GM18505 (cell line): ENCODE results near the gene CTNNA1.
"Not testable (repeated sequence)": the region's sequence is repeated elsewhere in the genome, so short reads cannot be mapped to it uniquely, and the experiment has no call there.

ENCODE experiments used
- ATAC-seq: cut with Tn5 transposase; IDR thresholded peaks from one replicate; pipeline ENCODE4 v1.9.1; 2021; ENCODE audit not compliant: unreplicated experiment
- POLR2A ChIP-seq: IDR thresholded peaks from 4 replicates; pipeline ENCODE4 v1.6.1; 2011; ENCODE audit warnings: borderline replicate concordance; ENCODE audit not compliant: insufficient read depth, insufficient read length; ENCODE audit errors: extremely low read depth

The CTNNA1 gene

DNA sequence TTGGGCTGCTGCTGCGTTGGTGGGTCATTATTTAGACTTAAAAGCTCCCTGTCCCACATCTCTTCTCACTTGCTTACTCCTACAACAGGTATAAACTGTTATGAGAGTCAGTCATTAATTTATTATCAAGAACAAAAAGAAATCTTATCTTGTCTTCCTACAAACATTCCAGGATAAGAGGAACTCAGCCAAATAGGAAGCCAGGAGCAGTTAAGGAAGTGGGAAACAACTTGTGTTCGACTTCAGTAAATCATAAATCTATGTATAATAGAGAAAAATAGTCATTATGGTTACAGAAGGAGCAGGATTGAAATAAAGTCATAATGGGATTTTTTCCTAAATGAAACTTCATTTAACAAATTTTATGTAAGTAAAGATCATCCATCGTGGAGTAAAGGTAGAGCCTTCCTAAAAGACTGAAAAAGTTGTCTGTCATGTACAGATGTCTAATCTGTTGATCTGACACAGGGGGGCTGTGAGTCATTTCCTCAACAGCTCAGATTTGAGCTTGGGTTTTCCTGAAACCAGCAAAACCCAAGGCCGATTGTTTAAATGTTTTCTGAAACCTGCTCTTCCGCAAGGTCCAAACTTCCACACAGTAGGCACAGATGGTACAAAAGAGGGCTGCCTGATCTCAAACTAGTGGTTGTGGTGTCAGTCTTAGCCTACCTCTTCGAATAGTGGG lies 147.2 kb downstream of the CTNNA1 start:
- no peak for TF ChIP-seq POLR2A
- no peak for ATAC-seq

DNA sequence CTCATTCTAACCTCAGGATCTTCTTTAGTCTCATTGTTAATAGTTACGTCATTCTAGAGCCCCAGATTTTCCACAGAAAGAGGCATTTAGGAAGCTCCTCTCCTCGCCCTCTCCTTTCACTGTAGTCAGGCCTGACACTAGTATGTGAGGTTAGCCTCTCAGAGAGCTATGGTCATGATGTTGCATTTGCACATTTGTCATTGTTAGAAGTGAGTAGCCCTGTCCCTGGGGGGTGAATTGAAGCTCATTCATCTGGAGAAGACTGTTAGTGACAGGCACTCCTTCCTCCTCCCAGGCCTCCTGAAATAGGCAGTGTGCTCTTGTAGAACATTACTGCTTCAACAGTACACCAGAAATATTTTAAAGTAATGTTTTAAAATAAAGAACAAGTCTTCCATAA lies 148.5 kb downstream of the CTNNA1 start:
- TF ChIP-seq POLR2A: no peak
- ATAC-seq: no peak

DNA sequence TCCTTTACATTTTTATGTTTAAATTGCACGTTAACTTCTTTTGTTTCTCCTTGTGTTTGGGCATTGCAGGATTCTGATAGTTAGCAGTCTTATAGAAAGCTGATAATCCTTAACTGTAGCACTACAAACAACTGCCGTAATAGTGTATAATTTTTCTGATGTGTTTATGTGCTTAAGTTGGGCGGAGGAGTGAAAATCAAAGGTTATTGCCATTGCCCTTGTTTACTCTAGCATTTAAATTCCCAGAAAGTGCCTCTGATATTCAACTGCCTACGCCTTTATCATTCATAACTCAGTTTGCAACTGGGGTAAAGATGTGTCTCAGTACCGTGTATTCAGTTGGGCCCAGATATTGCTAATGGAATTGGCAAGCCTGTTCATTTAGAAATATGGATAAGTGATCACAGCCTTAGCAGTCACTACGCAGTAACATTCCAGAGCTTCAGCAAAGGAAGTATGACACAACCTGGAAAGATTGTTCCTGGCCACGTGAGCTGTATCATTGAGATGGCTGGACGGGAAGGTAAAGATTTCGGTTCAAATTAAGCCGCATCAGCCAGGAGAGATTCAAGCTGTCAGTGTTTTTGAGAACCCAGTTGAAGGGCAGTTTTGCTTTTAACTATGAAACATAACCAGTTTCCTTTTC lies 150.0 kb downstream of the CTNNA1 start:
- ATAC-seq: no peak
- TF ChIP-seq POLR2A: no peak

DNA sequence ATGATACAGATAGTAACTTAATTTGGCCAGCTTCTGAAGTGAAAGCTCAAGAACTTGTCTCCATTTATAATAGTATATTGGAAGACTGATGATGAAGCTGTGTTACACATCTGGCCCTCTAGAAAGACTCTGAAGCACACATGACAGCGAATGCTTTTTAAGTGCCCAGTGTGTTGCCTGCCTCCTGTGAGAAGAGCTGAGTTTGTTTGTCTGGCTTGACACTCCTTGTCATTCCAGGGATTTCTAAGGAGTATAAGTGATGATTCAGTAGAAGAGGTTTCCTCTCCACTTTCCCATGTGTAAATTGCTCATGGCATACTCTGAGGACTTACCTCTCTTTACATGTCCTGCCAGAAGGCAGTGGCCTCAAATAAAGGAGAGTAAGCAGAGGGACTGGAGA lies 152.3 kb downstream of the CTNNA1 start:
- no peak for ATAC-seq
- no peak for TF ChIP-seq POLR2A

DNA sequence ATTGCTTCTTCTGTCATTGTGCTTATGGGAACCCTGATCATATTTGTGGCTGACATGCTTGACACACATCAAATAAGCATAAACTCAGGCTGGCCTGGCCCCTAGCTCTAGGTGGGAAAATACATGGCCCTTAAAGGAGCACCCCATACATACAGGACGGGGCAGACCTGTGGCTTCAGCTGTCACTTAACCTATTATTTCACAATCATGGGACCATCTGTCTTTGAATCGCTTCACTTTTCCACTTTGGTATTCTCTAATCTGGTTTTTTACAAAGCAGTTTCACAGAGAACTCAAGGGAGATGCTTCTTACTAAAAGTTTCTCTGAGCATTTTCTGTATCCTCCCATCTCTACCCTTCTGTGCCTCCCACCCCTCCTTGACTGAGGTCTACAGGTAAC lies 156.5 kb downstream of the CTNNA1 start:
- ATAC-seq: no peak
- TF ChIP-seq POLR2A: no peak

DNA sequence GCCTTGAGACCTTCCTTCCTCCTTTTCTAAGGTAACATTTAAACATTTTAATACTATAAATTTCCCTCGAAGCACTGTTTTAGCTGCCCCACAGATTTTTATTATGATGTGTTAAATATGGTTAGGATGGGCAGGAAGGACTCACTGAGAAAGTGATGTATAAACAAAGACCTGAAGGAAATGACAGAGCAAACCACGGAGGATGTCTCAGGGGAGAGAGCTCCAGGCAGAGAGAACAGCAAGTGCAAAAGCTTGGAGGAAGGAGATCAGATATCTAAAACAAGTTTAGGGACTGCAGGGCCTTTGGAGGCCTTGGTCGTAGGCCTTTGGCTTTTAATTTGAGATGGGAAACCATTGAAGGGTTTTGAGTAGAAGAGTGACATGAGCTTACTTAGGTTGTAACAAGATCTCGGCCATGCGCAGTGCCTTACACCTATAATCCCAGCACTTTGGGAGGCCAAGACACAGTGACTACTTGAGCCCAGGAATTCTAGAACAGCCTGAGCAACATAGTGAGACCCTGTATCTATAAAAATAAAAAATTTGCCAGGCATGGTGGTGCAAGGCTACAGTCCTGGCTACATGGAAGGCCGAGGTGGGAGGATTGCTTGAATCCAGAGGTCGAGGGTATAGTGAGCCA lies 157.4 kb downstream of the CTNNA1 start:
- TF ChIP-seq POLR2A: no peak
- ATAC-seq: no peak

DNA sequence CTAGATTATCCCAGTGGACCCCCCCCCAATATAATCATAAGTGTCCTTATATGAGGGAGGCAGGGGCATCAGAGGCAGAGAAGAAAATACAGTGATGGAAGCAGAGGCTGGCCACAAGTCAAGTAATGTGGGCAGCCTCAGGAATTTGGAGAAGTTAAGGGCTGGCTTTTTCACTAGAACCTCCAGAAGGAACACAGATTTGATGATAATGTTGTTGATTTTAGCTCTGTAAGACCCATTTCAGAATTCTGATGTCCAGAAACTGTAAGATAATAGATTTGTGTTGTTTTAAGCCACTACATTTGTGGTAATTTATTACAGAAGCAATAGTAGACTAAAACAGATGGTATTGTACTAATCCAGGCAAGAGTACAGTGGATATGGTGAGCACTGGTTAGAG lies 158.2 kb downstream of the CTNNA1 start:
- TF ChIP-seq POLR2A: no peak
- no peak for ATAC-seq

DNA sequence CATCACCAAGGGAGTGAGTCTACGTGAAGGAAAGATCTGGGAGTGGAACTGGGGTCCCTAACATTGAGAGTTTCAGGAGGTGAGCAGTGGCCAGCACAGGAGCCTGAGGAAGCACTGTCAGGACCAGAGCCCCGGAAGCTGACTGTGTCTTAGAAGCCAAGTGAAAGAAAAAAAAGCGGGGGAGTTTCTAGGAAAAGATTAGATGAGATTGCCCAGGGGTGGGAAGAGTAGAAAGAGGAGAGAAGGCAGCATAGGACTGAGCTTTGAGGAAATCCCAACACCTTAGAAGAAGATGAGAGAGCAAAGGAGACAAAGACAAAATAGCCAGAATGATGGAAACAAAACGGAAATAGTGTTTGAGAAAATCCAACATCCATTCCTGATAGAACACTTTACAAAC lies 158.9 kb downstream of the CTNNA1 start:
- no peak for ATAC-seq
- no peak for TF ChIP-seq POLR2A

DNA sequence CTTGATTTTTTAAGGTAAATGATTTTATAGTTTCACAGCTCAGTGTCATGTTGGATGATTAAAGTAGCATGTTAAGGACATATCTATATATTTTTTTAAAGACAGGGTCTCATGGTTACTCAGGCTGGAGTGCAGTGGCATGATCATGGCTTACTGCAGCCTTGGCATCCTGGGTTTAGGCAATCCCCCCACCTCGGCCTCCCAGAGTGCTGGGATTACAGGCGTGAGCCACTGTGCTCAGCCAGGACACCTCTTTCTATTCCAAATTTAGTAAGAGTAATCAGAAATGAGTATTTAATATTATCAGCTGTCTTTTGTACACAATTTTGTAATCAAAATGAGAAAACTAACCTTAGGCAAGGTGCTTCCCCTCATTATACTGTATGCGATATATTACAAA lies 160.5 kb downstream of the CTNNA1 start:
- TF ChIP-seq POLR2A: no peak

DNA sequence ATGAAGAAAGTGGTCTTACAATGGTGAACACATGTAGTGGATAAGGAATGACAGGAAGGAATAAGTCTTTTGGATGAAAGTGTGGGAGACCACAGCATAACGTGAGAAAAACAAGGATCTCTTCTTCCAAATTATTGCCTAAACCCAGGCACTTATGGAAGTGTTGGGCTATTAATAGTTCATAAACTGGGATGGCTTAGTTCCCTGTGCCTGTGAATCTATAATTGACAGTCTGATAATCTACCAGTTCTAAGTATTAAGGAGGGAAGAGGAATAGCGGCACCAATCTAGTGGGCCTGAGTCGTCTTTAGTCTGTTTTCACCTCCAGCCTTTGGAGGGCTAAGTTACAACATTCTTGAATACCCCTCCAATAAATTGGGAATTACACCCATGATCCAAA lies 161.1 kb downstream of the CTNNA1 start:
- TF ChIP-seq POLR2A: no peak
- no peak for ATAC-seq

More for the DNA sequence above, 160.5 kb downstream of the CTNNA1 start:
- ATAC-seq: no peak

DNA sequence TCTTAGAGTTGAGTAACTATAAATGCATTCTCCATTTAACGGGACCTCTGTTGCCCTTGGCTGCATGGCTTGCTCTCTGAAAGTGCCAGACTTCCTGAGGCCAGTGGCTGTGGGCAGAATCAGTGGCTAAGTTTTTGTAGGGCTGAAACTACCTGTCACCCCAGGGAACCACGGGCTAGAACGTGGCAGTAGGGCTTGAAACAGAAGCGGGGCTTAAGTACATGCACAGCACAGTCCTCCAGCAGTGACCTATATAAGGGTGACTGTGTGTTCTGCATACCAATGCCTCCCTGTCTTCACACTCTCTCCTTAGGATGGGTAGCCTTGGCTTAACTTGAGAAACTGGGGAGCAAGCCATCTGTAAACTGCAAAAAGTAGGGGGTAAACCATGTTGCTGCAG lies 165.5 kb downstream of the CTNNA1 start:
- TF ChIP-seq POLR2A: no peak
- no peak for ATAC-seq

DNA sequence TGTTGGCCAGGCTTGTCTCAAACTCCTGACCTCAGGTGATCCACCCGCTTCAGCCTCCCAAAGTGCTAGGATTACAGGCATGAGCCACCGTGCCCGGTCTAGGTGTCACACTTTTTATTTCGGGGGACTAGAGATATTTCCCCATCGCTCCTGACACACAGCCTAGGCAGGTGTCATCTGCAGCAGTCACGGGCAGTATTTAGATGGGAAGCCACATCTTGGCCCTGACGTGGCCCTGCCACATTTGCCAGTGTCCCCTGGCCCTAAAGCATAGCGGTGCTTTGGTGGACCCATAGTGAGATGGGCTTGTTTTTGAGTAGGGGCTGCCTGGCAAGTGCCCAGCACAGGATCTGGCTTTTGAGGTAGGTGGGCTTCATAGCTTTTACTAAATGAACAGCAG lies 167.0 kb downstream of the CTNNA1 start:
- ATAC-seq: no peak
- TF ChIP-seq POLR2A: no peak

DNA sequence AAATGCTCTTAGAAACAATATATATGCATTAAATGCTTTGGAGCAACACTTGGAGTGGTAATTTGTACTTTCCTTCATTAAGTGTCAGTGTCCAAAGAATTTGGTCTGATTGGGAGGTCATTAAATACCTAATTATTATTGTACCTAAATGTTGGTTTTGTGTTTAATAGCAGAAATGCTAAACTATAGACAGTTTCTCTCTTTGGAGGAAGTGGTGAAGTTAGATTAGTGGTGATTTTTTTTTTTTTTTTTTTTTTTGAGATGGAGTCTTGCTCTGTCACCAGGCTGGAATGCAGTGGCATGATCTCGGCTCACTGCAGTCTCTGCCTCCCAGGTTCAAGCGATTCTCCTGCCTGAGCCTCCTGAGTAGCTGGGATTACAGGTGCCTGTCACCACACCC lies 168.1 kb downstream of the CTNNA1 start:
- ATAC-seq: not testable (repeated sequence)

DNA sequence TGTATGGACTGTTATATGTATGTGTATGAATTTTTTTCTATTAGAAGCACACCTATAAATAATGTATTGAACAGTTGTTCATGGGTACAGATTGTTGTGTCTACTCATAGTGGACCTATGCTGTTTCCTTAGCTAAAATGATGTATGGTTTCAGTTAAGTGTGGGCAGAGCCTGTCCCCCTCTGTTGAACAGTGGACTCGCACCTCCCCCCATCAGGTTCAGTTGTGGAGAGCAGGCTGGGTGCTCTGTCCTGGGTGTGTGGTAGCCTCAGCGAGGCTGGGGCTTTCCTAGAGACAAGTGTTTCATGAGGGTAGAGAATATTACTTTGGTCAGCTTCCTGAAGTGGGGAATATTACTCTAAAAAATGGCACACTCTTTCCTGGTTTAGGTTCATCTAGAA lies 169.3 kb downstream of the CTNNA1 start:
- ATAC-seq: no peak
- TF ChIP-seq POLR2A: no peak
